H1 (cell line): ENCODE data around the gene RAB1B. TPM values are rescaled to one million over a fixed set of nuclear protein-coding genes. Genes with fewer than 3 reads are reported as not detected.

Source experiments
- CTCF ChIA-PET: fragments of 300-600 bp; sonication (Branson Sonifier 250); formaldehyde crosslinking; loops from one replicate; lab custom pipeline; 2021; ENCODE audit not compliant: partially characterized antibody; lab: Charles Lee
- POLR2A ChIA-PET: fragments of 300-600 bp; sonication (Branson Sonifier 250); formaldehyde crosslinking; loops from one replicate; lab custom pipeline; 2021; ENCODE audit warnings: inconsistent platforms; ENCODE audit not compliant: partially characterized antibody; lab: Charles Lee
- DNase-seq, 2 experiments: peaks; one replicate each; pipeline versions ENCODE4 v3.0.0 to v3.0.0-alpha.2; 2010 to 2022; ENCODE audit warnings: low spot score in 2 of 2, low read depth in 1 of 2, mixed read lengths in 1 of 2
- FAIRE-seq: peaks from 2 replicates; lab custom pipeline; 2011; peaks lifted over from hg19 to GRCh38; lab: Jason Lieb, UNC
- H2AFZ ChIP-seq: 2 replicates; pipeline ENCODE4 v1.8.1; 2012; ENCODE audit warnings: low read length, inconsistent platforms
- H2AK5ac ChIP-seq: 2 replicates; pipeline ENCODE4 v1.6.1; 2013; ENCODE audit warnings: low read depth, low read length
- H2BK120ac ChIP-seq: replicated peaks from 2 replicates; pipeline ENCODE3; 2013; ENCODE audit warnings: low read depth, low read length, inconsistent platforms
- H2BK12ac ChIP-seq: 2 replicates; pipeline ENCODE4 v1.6.1; 2013; ENCODE audit warnings: low read depth, low read length
- H2BK15ac ChIP-seq: 2 replicates; pipeline ENCODE4 v1.6.1; 2013; ENCODE audit warnings: low read length
- H2BK20ac ChIP-seq: 2 replicates; pipeline ENCODE4 v1.6.1; 2013; ENCODE audit warnings: low read length
- H2BK5ac ChIP-seq: 2 replicates; pipeline ENCODE4 v1.6.1; 2013; ENCODE audit warnings: low read depth, low read length
- H3K14ac ChIP-seq: 2 replicates; pipeline ENCODE4 v1.6.1; 2013; ENCODE audit warnings: inconsistent platforms; ENCODE audit not compliant: insufficient read length
- H3K18ac ChIP-seq: 2 replicates; pipeline ENCODE4 v1.6.1; 2013; ENCODE audit warnings: low read length; ENCODE audit errors: extremely low read depth
- H3K23ac ChIP-seq: 2 replicates; pipeline ENCODE4 v1.6.1; 2013; ENCODE audit warnings: inconsistent platforms; ENCODE audit not compliant: insufficient read length
- H3K23me2 ChIP-seq: 2 replicates; pipeline ENCODE4 v1.6.1; 2013; ENCODE audit warnings: low read depth, low read length
- H3K27ac ChIP-seq: 2 replicates; pipeline ENCODE4 v1.6.1; 2011; ENCODE audit warnings: low read depth, low read length, inconsistent platforms
- H3K27me3 ChIP-seq, 4 experiments: replicated peaks in 1 of 4; 1 replicate in 1 of 4; 2 replicates in 3 of 4; pipeline versions ENCODE4 v1.6.1 to v1.8.1; 2011 to 2013; ENCODE audit warnings: low read length in 3 of 4, mild to moderate bottlenecking in 3 of 4, inconsistent platforms in 2 of 4, mixed read lengths in 2 of 4, moderate library complexity in 1 of 4; ENCODE audit not compliant: control insufficient read depth in 3 of 4, insufficient read depth in 3 of 4; ENCODE audit errors: extremely low read depth in 1 of 4
- H3K36me3 ChIP-seq, 4 experiments: 2 replicates each; pipeline versions ENCODE4 v1.6.1 to v1.8.1; 2011 to 2013; ENCODE audit warnings: mild to moderate bottlenecking in 4 of 4, low read length in 3 of 4, moderate library complexity in 2 of 4, control low read depth in 1 of 4, inconsistent platforms in 1 of 4; ENCODE audit not compliant: insufficient read depth in 4 of 4, control insufficient read depth in 2 of 4
- H3K4ac ChIP-seq: replicated peaks from 2 replicates; pipeline ENCODE3; 2013; ENCODE audit warnings: low read length, low read depth, mixed read lengths, inconsistent platforms; ENCODE audit not compliant: insufficient read length
- H3K4me1 ChIP-seq, 4 experiments: replicated peaks in 1 of 4; 1 replicate in 1 of 4; 2 replicates in 3 of 4; pipeline versions ENCODE4 v1.6.1 to v1.8.1; 2011 to 2013; ENCODE audit warnings: low read length in 3 of 4, inconsistent platforms in 2 of 4, mixed read lengths in 1 of 4; ENCODE audit not compliant: insufficient read depth in 4 of 4, control insufficient read depth in 3 of 4
- H3K4me2 ChIP-seq, 2 experiments: 2 replicates each; pipeline versions ENCODE4 v1.6.1 to v1.8.1; 2011 to 2013; ENCODE audit warnings: low read depth in 2 of 2, low read length in 2 of 2, control low read depth in 1 of 2, inconsistent platforms in 1 of 2, mild to moderate bottlenecking in 1 of 2; ENCODE audit not compliant: insufficient read depth in 1 of 2
- H3K4me3 ChIP-seq, 4 experiments: fragments of 200-600, 300-600 bp in 1 of 4; sonication (generic), shearing (Covaris generic), sonication (Bioruptor Twin) in 1 of 4; 2 replicates each; pipeline versions ENCODE4 v1.5.1 to v1.8.1; 2011 to 2016; ENCODE audit warnings: low read length in 4 of 4, low read depth in 3 of 4, control low read depth in 2 of 4, inconsistent platforms in 2 of 4, mild to moderate bottlenecking in 2 of 4, mixed read lengths in 1 of 4, moderate library complexity in 1 of 4; ENCODE audit not compliant: insufficient read depth in 2 of 4; ENCODE audit errors: extremely low read depth in 1 of 4
- H3K56ac ChIP-seq: replicated peaks from 2 replicates; pipeline ENCODE3; 2013; ENCODE audit warnings: low read depth, mild to moderate bottlenecking, mixed read lengths, low read length, inconsistent platforms; ENCODE audit not compliant: insufficient read length
- H3K79me1 ChIP-seq: 2 replicates; pipeline ENCODE4 v1.6.1; 2013; ENCODE audit warnings: low read depth, low read length, control low read depth
- H3K79me2 ChIP-seq, 2 experiments: 2 replicates each; pipeline versions ENCODE4 v1.6.1 to v1.8.1; 2012 to 2013; ENCODE audit warnings: low read length in 2 of 2, mild to moderate bottlenecking in 2 of 2, inconsistent platforms in 1 of 2; ENCODE audit not compliant: insufficient read depth in 2 of 2, control insufficient read depth in 1 of 2
- H3K9ac ChIP-seq, 4 experiments: replicated peaks in 1 of 4; 1 replicate in 1 of 4; 2 replicates in 3 of 4; pipeline versions ENCODE4 v1.6.1 to v1.8.1; 2011 to 2013; ENCODE audit warnings: low read depth in 3 of 4, low read length in 3 of 4, control low read depth in 2 of 4, mild to moderate bottlenecking in 2 of 4, moderate library complexity in 2 of 4, inconsistent platforms in 1 of 4; ENCODE audit errors: extremely low read depth in 1 of 4
- H3K9me3 ChIP-seq, 2 experiments: 2 replicates each; pipeline versions ENCODE4 v1.6.1 to v1.8.1; 2012 to 2013; ENCODE audit warnings: mild to moderate bottlenecking in 2 of 2, moderate library complexity in 2 of 2, control low read depth in 1 of 2, inconsistent platforms in 1 of 2, low read depth in 1 of 2, low read length in 1 of 2, mixed read lengths in 1 of 2; ENCODE audit not compliant: insufficient read depth in 2 of 2
- H4K20me1 ChIP-seq, 2 experiments: replicated peaks in 1 of 2; 2 replicates each; pipeline versions ENCODE3 to v1.8.1; 2011 to 2013; ENCODE audit warnings: inconsistent platforms in 2 of 2, low read length in 2 of 2, mild to moderate bottlenecking in 1 of 2; ENCODE audit not compliant: insufficient read depth in 2 of 2, control insufficient read depth in 1 of 2
- H4K5ac ChIP-seq: 2 replicates; pipeline ENCODE4 v1.6.1; 2013; ENCODE audit warnings: low read length, low read depth, mixed read lengths, inconsistent platforms; ENCODE audit not compliant: insufficient read length
- H4K8ac ChIP-seq: 2 replicates; pipeline ENCODE4 v1.8.0; 2013; ENCODE audit warnings: mild to moderate bottlenecking, moderate library complexity, low read length, inconsistent platforms; ENCODE audit not compliant: insufficient read depth; ENCODE audit errors: extremely low read depth
- H4K91ac ChIP-seq: replicated peaks from 2 replicates; pipeline ENCODE3; 2013; ENCODE audit warnings: low read length, mixed read lengths, inconsistent platforms; ENCODE audit not compliant: insufficient read length
- ASH2L ChIP-seq: fragments of 200-600, 300-600 bp; sonication (generic); IDR thresholded peaks from one replicate; pipeline ENCODE4 v1.7.1; 2017; ENCODE audit warnings: low read length
- BRCA1 ChIP-seq: IDR thresholded peaks from 2 replicates; pipeline ENCODE4 v1.6.1; 2012; ENCODE audit warnings: low read depth, low read length, improper control_type of control experiment
- CEBPB ChIP-seq: IDR thresholded peaks from 2 replicates; pipeline ENCODE4 v1.6.1; 2012; ENCODE audit warnings: low read depth, low read length
- SRF ChIP-seq: IDR thresholded peaks from 2 replicates; pipeline ENCODE4 v1.6.1; 2011; ENCODE audit warnings: mild to moderate bottlenecking, low read depth, low read length, moderate library complexity
- WGBS, 2 experiments: shearing (Covaris generic) in 1 of 2; methylation state at CpG; one replicate each; pipeline versions ENCODE4 v1.1.6 to v1.1.7; 2013 to 2015; ENCODE audit warnings: low lambda C conversion rate in 2 of 2, mixed read lengths in 2 of 2, inconsistent platforms in 1 of 2, low coverage in 1 of 2, missing lambda C conversion rate in 1 of 2; ENCODE audit not compliant: insufficient replicate concordance in 2 of 2, insufficient coverage in 1 of 2, insufficient read length in 1 of 2; ENCODE audit errors: extremely low coverage in 1 of 2, missing lambda C conversion rate in 1 of 2; 5-methylcytosine and 5-hydroxymethylcytosine counted together
- polyA plus RNA-seq, 7 experiments: library from polyadenylated mRNA; depleted of rRNA in 3 of 7; stranded (reverse) in 5 of 7; unstranded in 2 of 7; fragments of >200 nt in 5 of 7; fragments of 200-250 nt in 2 of 7; gene quantifications; 1 replicate in 5 of 7; 2 replicates in 1 of 7; 4 replicates in 1 of 7; pipeline versions ENCODE4 v1.2.1 to v1.2.3, GENCODE V29; 2011 to 2013; ENCODE audit warnings: missing spikeins in 2 of 7, mixed read lengths in 2 of 7
- total RNA-seq: library from RNA; stranded (reverse); fragmentation: NEBNext Ultra II Directional; extraction: Animal tissue kit (Norgen Biotek cat#: 25700); gene quantifications from 2 replicates; pipeline ENCODE4 v1.2.1, GENCODE V29; 2021

RAB1B gene
- total and polyA plus RNA-seq, 2 of the 8 experiments (the other 6 are each of a cell fraction or from before 2014, with no cell fraction given) = 100 to 217 TPM

- no peak overlapping the region for H4K5ac ChIP-seq
- ChIA-PET POLR2A (interaction anchor here (1.3 to 9.0 kb wide), 3 partner anchors 9 to 17 kb away, joined by 3 to 125 read pairs (median 10); partner anchors contain the start of genes CNIH2 and YIF1A), CTCF (interaction anchor here (0.5 to 6.6 kb wide), 9 partner anchors 7 to 257 kb away, joined by 3 to 48 read pairs (median 3); partner anchors contain the start of gene CD248)
- no peak overlapping the region for H3K56ac ChIP-seq
- H2BK5ac ChIP-seq = no peak overlapping the region
- TF ChIP-seq CEBPB (no peak), BRCA1 (no peak), ASH2L (no peak), SRF (no peak)
- H3K18ac ChIP-seq = no peak overlapping the region
- no peaks in the 10 kb centered on the region for H3K9me3 ChIP-seq
- FAIRE-seq (no peak), DNase-seq (no peak)
- no peak overlapping the region for H3K23ac ChIP-seq
- H2AFZ ChIP-seq = no peak overlapping the region
- H3K9ac ChIP-seq = no peak overlapping the region
- H3K4me3 ChIP-seq = no peak overlapping the region
- H2AK5ac ChIP-seq = no peak overlapping the region
- H2BK12ac ChIP-seq = no peak overlapping the region
- no peak overlapping the region for H3K4ac ChIP-seq
- peaks cover 0 to 2% (median 1%) of the 10 kb centered on the region in 4 experiments; a peak in 4 of 7 replicates for H3K4me1 ChIP-seq
- H3K27me3 ChIP-seq = no peaks in the 10 kb centered on the region
- H3K14ac ChIP-seq = no peak overlapping the region
- no peak overlapping the region for H4K91ac ChIP-seq
- WGBS, 2 experiments = 96% methylated on average over 7 of the region's 7 CpGs; no CpG with 5 or more reads in 1 of the 2 experiments
- H3K4me2 ChIP-seq = no peak overlapping the region
- H3K36me3 ChIP-seq = peaks cover 4 to 32% (median 15%) of the 10 kb centered on the region in 4 experiments
- peaks cover 9% of the 10 kb centered on the region for H3K23me2 ChIP-seq
- peaks cover 0 to 13% of the 10 kb centered on the region in 2 experiments; a peak in 2 of 4 replicates for H3K79me2 ChIP-seq
- peaks cover 0 to 4% of the 10 kb centered on the region in 2 experiments for H4K20me1 ChIP-seq
- H4K8ac ChIP-seq = no peak overlapping the region
- H2BK20ac ChIP-seq = no peak overlapping the region
- no peak overlapping the region for H2BK15ac ChIP-seq
- H3K79me1 ChIP-seq = peaks cover 6% of the 10 kb centered on the region; the same call in 1 of the 2 replicates
- H2BK120ac ChIP-seq = no peak overlapping the region
- no peak overlapping the region for H3K27ac ChIP-seq
Measured at GRCh38 chr11:66271816-66272215, 3.4 kb downstream of the RAB1B start.
